Panc1 (cell line): ENCODE results near the gene SEC14L2. TPM values are rescaled to one million over a fixed set of nuclear protein-coding genes. Genes with fewer than 3 reads are reported as not detected.

ENCODE experiments used
- ATAC-seq: fragments of 200-7000 bp; cut with Tn5 transposase; 2 replicates; pipeline ENCODE4 v1.9.1; 2020; ENCODE audit warnings: mild to moderate bottlenecking, moderate library complexity
- BruUV-seq: library from RNA; stranded (reverse); fragments of 400-500 nt; replicated peaks from 2 replicates; lab custom pipeline; 2021; lab: Mats Ljungman, UMichigan
- CTCF ChIA-PET: fragments of 300-600 bp; sonication (Branson Sonifier 250); formaldehyde crosslinking; loops from one replicate; lab custom pipeline; 2022; ENCODE audit warnings: antibody characterized with exemption; lab: Charles Lee
- POLR2A ChIA-PET: fragments of 300-600 bp; sonication (Branson Sonifier 250); formaldehyde crosslinking; loops from one replicate; lab custom pipeline; 2022; ENCODE audit warnings: antibody characterized with exemption; lab: Charles Lee
- DNase-seq: peaks from one replicate; pipeline ENCODE4 v3.0.0-alpha.2; 2010; ENCODE audit warnings: low read depth, low spot score
- H3K27ac ChIP-seq: 2 replicates; pipeline ENCODE4 v1.5.1; 2011; ENCODE audit warnings: mild to moderate bottlenecking, low read length, inconsistent platforms
- H3K27me3 ChIP-seq: fragments of 200-500 bp; sonication (Bioruptor generic); 2 replicates; pipeline ENCODE4 v1.6.0; 2014; ENCODE audit warnings: low read length, inconsistent platforms; ENCODE audit not compliant: control insufficient read depth, insufficient read depth
- H3K36me3 ChIP-seq: fragments of 200-500 bp; sonication (Bioruptor generic); 2 replicates; pipeline ENCODE4 v1.5.1; 2014; ENCODE audit warnings: inconsistent platforms, mild to moderate bottlenecking, low read length, moderate library complexity; ENCODE audit not compliant: control insufficient read depth, insufficient read depth
- H3K4me1 ChIP-seq: 2 replicates; pipeline ENCODE4 v1.5.1; 2011; ENCODE audit warnings: inconsistent platforms, mild to moderate bottlenecking, low read length, moderate library complexity; ENCODE audit not compliant: control insufficient read depth, insufficient read depth
- H3K4me3 ChIP-seq, 2 experiments: 2 replicates each; pipeline ENCODE4 v1.5.1; 2011 to 2012; ENCODE audit warnings: low read depth in 2 of 2, low read length in 2 of 2, mild to moderate bottlenecking in 2 of 2, inconsistent platforms in 1 of 2, moderate library complexity in 1 of 2
- H3K9me3 ChIP-seq: fragments of 200-500 bp; sonication (Bioruptor generic); 2 replicates; pipeline ENCODE4 v1.5.1; 2014; ENCODE audit warnings: low read depth, mild to moderate bottlenecking, inconsistent platforms, low read length, moderate library complexity; ENCODE audit not compliant: control insufficient read depth, insufficient read depth
- POLR2AphosphoS5 ChIP-seq: IDR thresholded peaks from 2 replicates; pipeline ENCODE4 v1.6.1; 2012; ENCODE audit warnings: mild to moderate bottlenecking, low read depth, low read length, moderate library complexity
- SIN3A ChIP-seq: IDR thresholded peaks from 2 replicates; pipeline ENCODE4 v1.6.1; 2012; ENCODE audit warnings: low read depth, mild to moderate bottlenecking, low read length, moderate library complexity, borderline replicate concordance; ENCODE audit not compliant: insufficient read depth
- TCF7L2 ChIP-seq: IDR thresholded peaks from 2 replicates; pipeline ENCODE4 v1.6.1; 2011; ENCODE audit warnings: mild to moderate bottlenecking, low read depth, low read length, inconsistent platforms
- in situ Hi-C: cut with HindIII; loops from 2 replicates; pipeline ENCODE4 v1.10.0; 2016; ENCODE audit warnings: low sequenced_read_pairs, low pct_unique_long_range_greater_than_20kb
- intact Hi-C: fragments of 100-400 bp; cut with micrococcal nuclease; formaldehyde crosslinking; loops from one replicate; pipeline ENCODE4 v1.10.0; 2022; ENCODE audit not compliant: unreplicated experiment
- total RNA-seq: library from RNA; stranded (reverse); gene quantifications from one replicate; pipeline ENCODE4 v1.2.1, GENCODE V29; 2021; ENCODE audit not compliant: unreplicated experiment
- TF ChIP-seq, protein P1 (sequence below): fragments of 450-650 bp; IDR thresholded peaks from 2 replicates; pipeline ENCODE4 v1.5.1; 2017; ENCODE audit warnings: mild to moderate bottlenecking
- TF ChIP-seq, protein P2 (sequence below), 2 experiments: IDR thresholded peaks; 2 replicates each; pipeline ENCODE4 v1.6.1; 2011 to 2012; ENCODE audit warnings: low read depth in 2 of 2, control low read depth in 1 of 2, low read length in 1 of 2, mild to moderate bottlenecking in 1 of 2, moderate library complexity in 1 of 2; ENCODE audit not compliant: insufficient read depth in 1 of 2

The SEC14L2 gene
- total RNA-seq, 1 experiment from 2014 or later = 10.7 TPM

DNA sequence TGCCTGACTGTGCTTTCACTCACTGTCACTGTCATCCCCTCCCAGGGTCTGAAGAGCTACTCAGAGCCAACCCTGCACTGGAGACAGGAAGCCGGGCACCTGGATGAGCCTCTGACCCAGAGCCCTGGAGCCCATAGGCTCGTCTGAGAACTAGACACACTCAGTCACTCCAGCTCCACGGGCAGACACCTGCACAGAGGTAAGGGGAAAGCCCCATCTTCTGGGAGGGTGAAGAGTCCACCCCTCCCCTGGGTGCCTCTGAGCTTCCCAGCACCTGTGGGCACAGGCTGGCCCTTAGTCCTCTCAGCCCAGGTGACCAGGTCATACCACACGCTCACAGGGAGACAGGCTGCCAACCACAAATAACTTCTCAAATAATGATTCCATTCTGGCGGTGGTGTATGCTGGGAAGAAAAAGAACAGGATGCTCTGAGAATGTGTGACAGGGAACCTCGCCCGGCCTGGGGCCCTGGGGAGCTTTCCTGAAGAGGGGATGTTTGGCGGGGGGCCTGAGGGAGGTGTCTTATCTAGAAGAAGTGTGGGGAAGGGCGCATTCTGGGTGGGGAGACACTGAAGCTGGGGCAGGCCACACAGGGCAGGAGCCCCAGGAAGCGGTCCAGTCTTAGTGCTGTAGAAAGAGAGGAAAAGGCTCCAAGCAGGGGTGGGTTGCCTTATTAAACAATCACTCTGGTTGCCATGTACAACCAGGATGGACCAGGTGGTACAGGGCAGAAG, 34.7 kb upstream of the SEC14L2 start:
- no TSS peak for BruUV-seq
- Histone ChIP-seq H3K36me3 (no peaks in the 10 kb centered on the region), H3K27me3 (no peaks in the 10 kb centered on the region), H3K4me1 (no peaks in the 10 kb centered on the region), H3K27ac (no peak overlapping the region), H3K4me3 (no peak overlapping the region), H3K9me3 (no peaks in the 10 kb centered on the region)
- ATAC-seq (no peak), DNase-seq (no peak)
- CTCF ChIA-PET = interaction anchor here (0.6 kb wide), 1 partner anchor 107 kb away, joined by 8 read pairs; no protein-coding TSS in a partner anchor
- in situ Hi-C loops = no loop called here
- no peak for TF ChIP-seq SIN3A
- TF ChIP-seq, protein P1, sequence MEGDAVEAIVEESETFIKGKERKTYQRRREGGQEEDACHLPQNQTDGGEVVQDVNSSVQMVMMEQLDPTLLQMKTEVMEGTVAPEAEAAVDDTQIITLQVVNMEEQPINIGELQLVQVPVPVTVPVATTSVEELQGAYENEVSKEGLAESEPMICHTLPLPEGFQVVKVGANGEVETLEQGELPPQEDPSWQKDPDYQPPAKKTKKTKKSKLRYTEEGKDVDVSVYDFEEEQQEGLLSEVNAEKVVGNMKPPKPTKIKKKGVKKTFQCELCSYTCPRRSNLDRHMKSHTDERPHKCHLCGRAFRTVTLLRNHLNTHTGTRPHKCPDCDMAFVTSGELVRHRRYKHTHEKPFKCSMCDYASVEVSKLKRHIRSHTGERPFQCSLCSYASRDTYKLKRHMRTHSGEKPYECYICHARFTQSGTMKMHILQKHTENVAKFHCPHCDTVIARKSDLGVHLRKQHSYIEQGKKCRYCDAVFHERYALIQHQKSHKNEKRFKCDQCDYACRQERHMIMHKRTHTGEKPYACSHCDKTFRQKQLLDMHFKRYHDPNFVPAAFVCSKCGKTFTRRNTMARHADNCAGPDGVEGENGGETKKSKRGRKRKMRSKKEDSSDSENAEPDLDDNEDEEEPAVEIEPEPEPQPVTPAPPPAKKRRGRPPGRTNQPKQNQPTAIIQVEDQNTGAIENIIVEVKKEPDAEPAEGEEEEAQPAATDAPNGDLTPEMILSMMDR = no peak
- TF ChIP-seq, protein P2, sequence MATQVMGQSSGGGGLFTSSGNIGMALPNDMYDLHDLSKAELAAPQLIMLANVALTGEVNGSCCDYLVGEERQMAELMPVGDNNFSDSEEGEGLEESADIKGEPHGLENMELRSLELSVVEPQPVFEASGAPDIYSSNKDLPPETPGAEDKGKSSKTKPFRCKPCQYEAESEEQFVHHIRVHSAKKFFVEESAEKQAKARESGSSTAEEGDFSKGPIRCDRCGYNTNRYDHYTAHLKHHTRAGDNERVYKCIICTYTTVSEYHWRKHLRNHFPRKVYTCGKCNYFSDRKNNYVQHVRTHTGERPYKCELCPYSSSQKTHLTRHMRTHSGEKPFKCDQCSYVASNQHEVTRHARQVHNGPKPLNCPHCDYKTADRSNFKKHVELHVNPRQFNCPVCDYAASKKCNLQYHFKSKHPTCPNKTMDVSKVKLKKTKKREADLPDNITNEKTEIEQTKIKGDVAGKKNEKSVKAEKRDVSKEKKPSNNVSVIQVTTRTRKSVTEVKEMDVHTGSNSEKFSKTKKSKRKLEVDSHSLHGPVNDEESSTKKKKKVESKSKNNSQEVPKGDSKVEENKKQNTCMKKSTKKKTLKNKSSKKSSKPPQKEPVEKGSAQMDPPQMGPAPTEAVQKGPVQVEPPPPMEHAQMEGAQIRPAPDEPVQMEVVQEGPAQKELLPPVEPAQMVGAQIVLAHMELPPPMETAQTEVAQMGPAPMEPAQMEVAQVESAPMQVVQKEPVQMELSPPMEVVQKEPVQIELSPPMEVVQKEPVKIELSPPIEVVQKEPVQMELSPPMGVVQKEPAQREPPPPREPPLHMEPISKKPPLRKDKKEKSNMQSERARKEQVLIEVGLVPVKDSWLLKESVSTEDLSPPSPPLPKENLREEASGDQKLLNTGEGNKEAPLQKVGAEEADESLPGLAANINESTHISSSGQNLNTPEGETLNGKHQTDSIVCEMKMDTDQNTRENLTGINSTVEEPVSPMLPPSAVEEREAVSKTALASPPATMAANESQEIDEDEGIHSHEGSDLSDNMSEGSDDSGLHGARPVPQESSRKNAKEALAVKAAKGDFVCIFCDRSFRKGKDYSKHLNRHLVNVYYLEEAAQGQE (IDR thresholded peaks at IDR 0.05; ENCODE audit: insufficient read depth in 1 of 2, low read depth in 2 of 2, low read length in 1 of 2) = no peak
- TF ChIP-seq TCF7L2 = no peak
- no peak for TF ChIP-seq POLR2AphosphoS5
- POLR2A ChIA-PET = no interaction called here
- intact Hi-C loops = no loop called here

DNA sequence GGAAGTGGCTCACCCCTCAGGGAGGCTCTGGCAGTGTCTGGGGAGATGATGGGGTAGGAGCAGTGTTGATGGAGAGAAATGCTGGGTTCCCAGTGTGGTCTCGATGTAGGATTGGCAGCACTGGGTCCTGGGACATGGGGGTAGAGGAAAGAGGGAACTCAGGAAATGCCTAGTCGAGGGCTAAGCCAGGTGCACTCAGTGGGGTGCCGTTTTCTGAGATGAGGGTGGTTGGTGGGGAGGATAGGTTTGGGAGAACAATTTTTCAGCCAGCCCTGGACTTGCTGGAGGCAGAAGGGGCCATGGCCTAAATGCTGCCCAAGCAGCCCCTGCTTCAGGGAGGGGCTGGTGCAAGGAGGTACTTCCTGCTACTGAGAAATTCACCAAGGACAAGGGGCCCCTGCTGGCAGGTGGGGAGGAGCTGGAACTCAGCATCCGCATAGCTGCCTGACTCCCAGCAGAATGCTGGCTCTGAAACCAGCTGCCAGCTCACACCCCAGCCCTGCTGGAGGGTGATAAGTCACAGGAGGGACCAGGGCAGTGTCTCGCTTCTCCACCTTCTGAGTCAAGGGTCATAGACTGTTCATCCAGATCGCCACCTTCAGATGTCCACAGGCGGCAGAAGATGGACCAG, 34.1 kb upstream of the SEC14L2 start:
- ChIA-PET CTCF (interaction anchor here (0.6 kb wide), 1 partner anchor 107 kb away, joined by 8 read pairs; no protein-coding TSS in a partner anchor), POLR2A (interaction anchor here (0.6 kb wide), 1 partner anchor 680 kb away, joined by 3 read pairs; no protein-coding TSS in a partner anchor)
- no peaks in the 10 kb centered on the region for H3K27me3 ChIP-seq
- H3K27ac ChIP-seq = no peak overlapping the region
- H3K4me1 ChIP-seq = no peaks in the 10 kb centered on the region
- no peak for ATAC-seq
- in situ Hi-C loops (no loop called here), intact Hi-C loops (no loop called here)
- H3K4me3 ChIP-seq = no peak overlapping the region
- H3K36me3 ChIP-seq = no peaks in the 10 kb centered on the region
- no peak for DNase-seq
- H3K9me3 ChIP-seq = no peaks in the 10 kb centered on the region
- no TSS peak for BruUV-seq
- TF ChIP-seq SIN3A = no peak
- TF ChIP-seq POLR2AphosphoS5 = no peak
- TF ChIP-seq, protein P2 (IDR thresholded peaks at IDR 0.05; ENCODE audit: insufficient read depth in 1 of 2, low read depth in 2 of 2, low read length in 1 of 2) = no peak
- TF ChIP-seq, protein P1 = no peak
- TF ChIP-seq TCF7L2 = no peak
